HG02884 (cell line): ENCODE results near the gene MRM3.
"Not testable (repeated sequence)": the region's sequence is repeated elsewhere in the genome, so short reads cannot be mapped to it uniquely, and the experiment has no call there.

Experiments used
- ATAC-seq: cut with Tn5 transposase; IDR thresholded peaks from one replicate; pipeline ENCODE4 v1.9.1; 2021; ENCODE audit warnings: mild to moderate bottlenecking, moderate library complexity; ENCODE audit not compliant: unreplicated experiment

The MRM3 gene

GRCh38 chr17:795721-796120 lies 13.6 kb downstream of the MRM3 start:
- ATAC-seq: no peak

DNA sequence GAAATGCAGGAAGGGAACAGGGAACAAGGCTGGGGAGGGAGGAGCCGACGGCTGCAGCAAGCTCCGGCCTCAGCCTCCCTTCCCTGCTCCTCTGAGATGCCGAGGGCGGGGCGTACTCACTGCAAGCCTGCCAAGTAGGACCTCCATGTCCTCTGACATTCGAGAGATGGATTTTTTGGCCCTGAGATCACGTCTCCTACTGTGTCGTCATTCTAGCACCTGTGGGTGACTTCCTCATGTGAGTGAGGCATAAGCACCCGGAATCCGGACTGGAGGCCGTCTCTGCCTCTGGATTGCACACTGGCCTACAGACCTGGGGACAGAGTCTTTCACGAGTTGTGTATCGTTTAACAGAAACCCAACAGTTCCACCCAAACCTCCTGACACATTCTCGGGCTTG lies 14.5 kb downstream of the MRM3 start:
- no peak for ATAC-seq

DNA sequence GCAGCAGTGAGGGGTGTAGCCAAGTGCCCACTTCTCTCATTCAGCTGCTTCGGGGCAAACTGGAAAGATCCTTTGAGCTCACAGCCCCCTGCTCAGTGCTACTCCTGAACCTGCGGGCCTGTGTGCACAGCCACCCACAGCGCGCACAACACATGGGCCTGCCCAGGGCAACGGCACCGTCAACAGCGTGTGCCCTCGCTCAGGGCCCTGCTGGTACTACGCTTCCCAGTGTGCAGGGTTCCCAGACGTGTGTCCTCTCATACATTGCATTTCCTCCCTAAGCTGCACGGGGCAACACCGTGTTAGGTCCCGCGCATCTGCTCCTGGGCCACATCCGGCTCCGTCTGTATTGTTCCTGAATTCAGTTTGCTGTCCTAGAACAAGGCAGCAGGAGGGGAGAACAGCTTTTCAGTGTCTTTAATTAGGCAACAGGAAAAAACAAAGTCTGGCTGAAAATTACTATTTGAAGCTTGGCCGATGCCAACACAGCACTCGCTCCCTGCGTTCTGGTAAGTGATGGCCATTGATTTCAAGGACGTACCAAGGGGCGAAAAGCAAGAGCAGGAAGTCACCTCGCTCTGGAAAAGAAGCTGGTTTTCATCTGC lies 15.2 kb downstream of the MRM3 start:
- ATAC-seq: no peak

DNA sequence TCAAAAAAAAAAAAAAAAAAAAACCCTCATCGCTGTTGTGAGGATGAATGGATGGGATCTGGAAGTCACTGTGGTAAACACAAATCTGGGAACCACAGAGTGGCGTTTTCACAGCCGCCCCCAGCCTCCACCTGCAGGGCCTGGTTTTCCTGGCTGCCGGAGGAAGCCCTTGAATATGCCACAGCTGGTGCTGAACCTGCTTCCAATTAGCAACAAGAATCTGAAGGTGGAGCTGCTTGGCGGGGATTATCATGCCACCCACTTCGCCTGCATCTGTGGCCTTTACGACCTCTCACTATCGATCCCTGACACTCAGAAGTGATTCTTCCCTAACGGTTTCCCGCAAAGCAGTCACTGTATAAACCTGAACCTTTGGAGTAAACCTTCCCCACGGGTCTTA lies 16.1 kb downstream of the MRM3 start:
- ATAC-seq: no peak

GRCh38 chr17:799261-799660 lies 17.1 kb downstream of the MRM3 start:
- ATAC-seq: no peak

DNA sequence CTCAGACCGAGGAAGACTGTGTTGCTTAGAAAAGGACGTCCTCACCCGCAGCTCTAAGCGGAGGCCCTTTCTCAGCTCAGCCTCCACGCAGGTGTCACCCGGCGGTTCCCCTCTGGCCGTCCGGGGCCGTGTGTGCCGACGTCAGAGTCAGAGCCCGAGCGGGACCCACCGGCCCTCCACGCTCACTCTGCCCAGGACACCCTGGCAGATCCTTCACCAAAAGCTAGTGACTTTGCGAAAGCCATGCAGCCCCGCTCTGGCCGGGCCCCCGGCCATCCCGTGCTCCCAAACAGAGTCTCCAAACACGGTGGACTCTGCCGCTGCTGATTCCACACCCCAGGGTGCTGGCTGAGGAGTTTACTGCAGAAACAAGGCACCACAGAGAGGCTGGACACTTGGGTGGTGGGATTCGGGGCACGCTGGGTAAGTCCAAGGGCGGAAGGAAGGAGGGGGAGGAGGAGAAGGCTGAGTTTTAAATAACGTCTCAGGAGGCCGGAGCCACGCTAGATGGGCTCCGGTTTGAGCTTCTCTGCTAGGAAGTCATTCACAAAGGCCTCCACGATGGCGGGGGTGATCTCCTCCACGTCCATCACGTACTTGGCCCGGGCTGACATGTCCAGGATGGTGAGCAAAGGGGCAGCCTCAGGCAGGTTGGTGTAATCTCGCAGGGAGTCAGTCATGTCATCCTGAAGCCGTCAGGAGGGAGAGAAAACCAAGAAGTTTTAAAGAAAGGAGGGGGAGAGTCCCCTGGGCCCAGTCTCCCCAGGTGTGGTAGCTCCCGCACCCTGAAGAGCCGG lies 18.5 kb downstream of the MRM3 start:
- no peak for ATAC-seq

DNA sequence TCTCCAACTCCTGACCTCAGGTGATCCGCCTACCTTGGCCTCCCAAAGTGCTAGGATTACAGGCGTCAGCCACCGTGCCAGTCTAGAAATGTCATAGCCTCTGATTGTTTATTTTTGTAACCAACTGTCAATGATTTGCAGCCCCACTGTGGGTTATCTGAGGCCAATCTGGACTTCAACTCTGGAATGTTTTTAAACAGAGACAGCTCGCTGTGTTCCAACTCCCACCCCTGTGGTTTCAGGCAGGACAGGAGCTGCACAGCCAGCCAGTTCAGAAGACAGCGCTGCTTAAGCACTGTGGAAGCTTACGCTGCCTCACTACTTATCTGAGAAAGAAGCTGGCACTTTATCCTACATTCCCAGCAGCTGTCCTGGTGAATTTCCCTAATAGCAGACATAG lies 19.5 kb downstream of the MRM3 start:
- ATAC-seq: no peak

DNA sequence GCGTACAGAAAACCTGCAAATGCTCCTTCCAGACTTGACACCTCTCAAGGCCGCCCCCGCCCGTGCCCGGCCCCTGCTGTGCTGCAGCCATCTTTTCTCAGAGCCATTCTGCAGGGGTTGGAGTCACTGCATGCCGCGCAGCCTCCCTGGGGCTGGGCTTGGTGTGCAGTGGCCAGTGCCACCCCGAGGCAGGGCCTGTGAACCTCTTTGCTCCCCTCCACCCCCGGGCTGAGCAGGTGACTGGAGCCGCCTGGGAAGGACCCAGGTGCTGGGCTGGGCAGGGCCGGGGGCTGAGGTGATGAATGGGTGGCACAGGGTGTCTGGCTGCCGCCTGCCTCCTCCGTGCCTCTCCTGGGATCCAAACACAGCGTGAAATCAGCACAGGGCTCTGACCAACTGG lies 20.3 kb downstream of the MRM3 start:
- ATAC-seq: no peak

- ATAC-seq: no peak
Measured at GRCh38 chr17:802901-803881, 21.0 kb downstream of the MRM3 start.

- ATAC-seq: no peak
Measured at GRCh38 chr17:804541-805435, 22.6 kb downstream of the MRM3 start.

- not testable (repeated sequence) for ATAC-seq
Measured at GRCh38 chr17:805886-806285, 23.7 kb downstream of the MRM3 start.

- ATAC-seq: no peak
Measured at GRCh38 chr17:806346-806745, 24.2 kb downstream of the MRM3 start.

- no peak for ATAC-seq
Measured at GRCh38 chr17:806781-807522, 24.8 kb downstream of the MRM3 start.

GRCh38 chr17:807523-808294 lies 25.6 kb downstream of the MRM3 start:
- ATAC-seq: no peak

- no peak for ATAC-seq
Measured at GRCh38 chr17:811051-811784, 29.1 kb downstream of the MRM3 start.

GRCh38 chr17:812638-813204 lies 30.6 kb downstream of the MRM3 start:
- no peak for ATAC-seq

GRCh38 chr17:814371-814770 lies 32.2 kb downstream of the MRM3 start:
- ATAC-seq: no peak

GRCh38 chr17:819251-819650 lies 37.1 kb downstream of the MRM3 start:
- no peak for ATAC-seq
